Measurements from ENCODE around the gene ZC3H11A. TPM values are rescaled to one million over a fixed set of nuclear protein-coding genes. Genes with fewer than 3 reads are reported as not detected.
"Not testable (repeated sequence)": the region's sequence is repeated elsewhere in the genome, so short reads cannot be mapped to it uniquely, and the experiment has no call there.

ZC3H11A gene
- total RNA-seq, 1 donor from 2014 or later: 103 TPM

DNA sequence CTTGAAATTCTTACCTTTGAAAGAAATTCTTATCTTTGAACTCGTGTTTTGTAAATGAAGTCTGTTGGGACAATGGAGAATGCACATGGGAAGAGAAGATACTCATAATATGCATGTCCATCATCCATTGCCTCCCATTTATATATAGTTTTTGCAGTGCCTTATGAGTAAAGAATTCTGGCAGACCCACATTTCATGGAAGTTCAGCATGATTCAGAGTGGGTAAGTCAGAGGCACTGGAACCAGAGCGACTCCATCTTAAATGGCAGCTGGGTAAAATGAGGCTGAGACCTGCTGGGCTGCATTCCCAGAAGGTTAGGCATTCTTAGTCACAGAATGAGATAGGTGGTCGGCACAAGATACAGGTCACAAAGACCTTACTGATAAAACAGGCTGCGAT, 16.6 kb upstream of the ZC3H11A start:
- no peak for DNase-seq (ENCODE audit: low read depth)

DNA sequence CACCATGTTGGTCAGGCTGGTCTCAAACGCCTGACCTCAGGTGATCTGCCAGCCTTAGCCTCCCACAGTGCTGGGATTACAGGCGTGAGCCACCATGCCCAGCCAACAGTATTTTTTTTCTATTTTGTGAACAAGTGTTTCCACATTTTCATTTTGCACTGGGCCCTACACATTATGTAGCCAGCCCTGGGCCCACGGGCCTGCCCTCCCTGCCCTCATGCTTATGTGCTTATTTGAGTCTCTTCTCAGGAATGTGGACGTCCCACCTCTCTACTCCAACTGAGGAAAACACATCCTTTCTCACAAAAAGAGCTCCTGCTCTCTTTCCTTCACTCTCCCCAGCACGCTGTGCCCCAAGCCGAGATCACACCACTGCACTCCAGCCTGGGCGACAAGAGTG, 13.5 kb upstream of the ZC3H11A start:
- no peak for DNase-seq (ENCODE audit: low read depth)

DNA sequence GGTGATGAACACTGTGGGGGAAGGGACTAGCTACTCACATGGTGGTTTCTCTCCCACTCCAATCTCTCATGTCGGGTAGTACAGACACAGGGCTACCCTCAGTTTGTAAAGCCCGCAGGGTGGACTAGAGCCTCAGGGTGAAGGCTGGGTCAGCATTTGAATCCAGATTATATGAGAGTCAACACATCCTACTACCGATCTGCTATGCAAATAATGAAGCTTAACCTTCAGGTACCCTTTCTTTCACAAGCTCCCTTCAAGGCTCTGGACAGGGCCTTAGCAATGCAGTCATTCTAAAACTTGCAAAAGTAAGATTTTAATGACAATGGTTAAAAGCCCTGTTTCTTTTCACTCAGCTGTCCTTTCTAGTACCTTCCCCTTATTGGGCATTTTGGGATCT, 5.5 kb upstream of the ZC3H11A start:
- DNase-seq (ENCODE audit: low read depth): no peak

DNA sequence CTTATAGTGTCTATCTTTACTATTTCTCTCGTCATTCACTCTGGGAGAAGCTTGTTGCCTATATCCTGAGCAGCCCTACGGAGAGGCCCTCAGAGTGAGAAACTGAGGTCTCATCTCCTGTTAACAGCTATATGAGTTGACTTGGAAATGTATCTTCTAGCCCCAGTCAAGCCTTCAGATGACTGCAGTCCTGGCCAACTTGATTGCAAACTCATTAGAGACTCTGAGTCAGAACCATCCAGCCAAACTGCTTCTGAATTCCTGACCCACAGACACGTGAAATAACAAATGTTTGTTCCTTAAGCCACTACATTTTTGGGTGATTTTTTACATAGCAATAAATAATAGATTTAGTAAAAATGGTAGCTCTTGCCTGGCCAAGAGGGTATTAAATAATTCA, 3.9 kb upstream of the ZC3H11A start:
- peak; percentile 13 for DNase-seq (ENCODE audit: low read depth)

DNA sequence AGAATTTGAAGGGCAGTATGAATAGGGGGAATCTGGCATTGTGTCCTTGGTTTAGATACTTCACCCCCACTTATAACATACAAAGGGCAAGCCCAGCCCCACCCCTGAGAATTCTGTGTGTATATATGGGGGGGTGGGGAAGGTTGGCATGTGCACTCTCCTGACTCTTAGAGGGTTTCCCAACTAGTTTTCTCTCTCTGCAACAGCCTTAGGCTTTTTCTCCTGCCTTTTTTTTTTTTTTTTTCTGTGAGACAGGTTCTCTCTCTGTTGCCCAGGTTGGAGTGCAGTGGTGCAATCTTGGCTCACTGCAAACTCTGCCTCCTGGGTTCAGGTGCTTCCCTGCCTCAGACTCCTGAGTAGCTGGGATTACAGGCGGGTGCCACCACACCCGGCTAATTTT, 2.9 kb upstream of the ZC3H11A start:
- DNase-seq (ENCODE audit: low read depth): no peak

DNA sequence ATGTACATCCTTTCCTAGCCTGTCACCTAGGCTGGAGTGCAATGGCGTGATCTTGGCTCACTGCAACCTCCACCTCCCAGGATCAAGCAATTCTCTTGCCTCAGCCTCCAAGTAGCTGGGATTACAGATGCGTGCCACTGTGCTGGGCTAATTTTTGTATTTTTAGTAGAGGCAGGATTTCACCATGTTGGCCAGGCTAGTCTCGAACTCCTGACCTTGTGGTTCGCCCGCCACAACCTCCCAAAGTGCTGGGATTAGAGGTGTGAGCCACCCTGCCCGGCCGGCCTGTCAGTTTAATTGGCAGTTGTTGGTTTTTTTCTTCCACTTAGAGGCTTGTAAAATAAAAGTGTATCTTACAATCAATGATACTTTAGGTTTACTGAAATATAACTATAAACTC, 1.9 kb upstream of the ZC3H11A start:
- DNase-seq (ENCODE audit: low read depth): not testable (repeated sequence)

DNA sequence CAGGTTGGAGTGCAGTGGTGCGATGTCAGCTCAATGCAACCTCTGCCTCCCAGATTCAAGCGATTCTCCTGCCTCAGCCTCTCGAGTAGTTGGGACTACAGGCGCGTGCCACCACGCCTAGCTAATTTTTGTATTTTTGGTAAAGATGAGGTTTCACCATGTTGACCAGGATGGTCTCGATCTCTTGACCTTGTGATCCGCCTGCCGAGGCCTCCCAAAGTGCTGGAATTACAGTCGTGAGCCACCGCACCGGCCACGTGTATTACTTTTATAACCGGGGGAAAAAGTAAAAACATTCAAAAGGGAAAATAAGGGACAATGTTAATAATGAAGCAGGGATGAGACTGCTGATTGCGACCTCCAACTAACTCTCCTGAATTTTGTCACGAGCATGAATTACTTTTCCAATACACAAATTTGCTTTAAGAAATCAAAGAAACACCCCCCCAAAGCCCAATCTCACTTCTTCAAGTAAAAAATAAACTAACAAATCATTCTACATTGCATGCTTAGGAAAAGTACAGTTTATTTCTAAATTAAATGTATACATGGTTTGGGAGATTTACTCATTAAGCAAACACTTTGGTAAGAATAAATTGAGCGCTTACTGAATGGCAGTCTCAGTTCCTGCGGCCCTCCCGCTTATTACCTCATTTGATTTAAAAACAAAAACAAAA, 521 bp upstream of the ZC3H11A start:
- DNase-seq (ENCODE audit: low read depth): no peak

DNA sequence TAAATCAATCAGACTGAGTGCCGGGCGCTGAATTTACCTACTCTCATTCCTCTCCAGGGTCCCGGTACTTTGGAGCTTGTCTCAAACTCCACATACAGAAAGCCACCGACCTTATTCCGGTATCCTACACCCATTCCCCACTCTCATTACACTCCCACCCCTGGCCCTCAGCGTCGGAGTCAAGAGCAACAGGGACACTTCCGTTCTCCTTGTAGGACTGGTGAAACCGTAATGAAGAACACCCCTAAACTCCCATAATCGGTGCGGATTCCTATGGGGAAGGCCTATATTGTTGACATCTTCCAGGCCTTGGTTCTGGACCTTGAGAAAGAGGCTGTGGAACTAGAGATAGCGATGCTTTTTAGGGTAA, 798 bp downstream of the ZC3H11A start:
- DNase-seq (ENCODE audit: low read depth): peak; percentile 51

DNA sequence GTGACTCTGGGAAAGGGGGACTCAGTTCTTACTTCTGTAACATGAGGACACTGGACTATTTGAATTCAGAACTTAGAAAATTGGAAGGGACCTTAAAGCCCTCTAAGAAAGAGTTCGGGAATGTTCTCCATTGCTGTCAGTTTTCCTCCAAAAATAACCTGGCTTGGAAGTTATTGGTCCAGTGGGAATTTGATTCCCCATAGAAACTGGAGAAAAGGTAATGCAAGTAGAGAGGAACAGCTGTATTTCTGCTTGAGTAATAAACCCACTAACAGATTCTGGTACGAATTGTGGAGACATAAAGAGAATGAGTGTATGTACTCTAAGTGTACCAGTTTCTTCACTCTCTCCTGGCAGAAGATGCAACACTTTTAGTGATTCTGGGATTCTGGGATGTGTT, 1.8 kb downstream of the ZC3H11A start:
- peak; percentile 12 for DNase-seq (ENCODE audit: low read depth)

DNA sequence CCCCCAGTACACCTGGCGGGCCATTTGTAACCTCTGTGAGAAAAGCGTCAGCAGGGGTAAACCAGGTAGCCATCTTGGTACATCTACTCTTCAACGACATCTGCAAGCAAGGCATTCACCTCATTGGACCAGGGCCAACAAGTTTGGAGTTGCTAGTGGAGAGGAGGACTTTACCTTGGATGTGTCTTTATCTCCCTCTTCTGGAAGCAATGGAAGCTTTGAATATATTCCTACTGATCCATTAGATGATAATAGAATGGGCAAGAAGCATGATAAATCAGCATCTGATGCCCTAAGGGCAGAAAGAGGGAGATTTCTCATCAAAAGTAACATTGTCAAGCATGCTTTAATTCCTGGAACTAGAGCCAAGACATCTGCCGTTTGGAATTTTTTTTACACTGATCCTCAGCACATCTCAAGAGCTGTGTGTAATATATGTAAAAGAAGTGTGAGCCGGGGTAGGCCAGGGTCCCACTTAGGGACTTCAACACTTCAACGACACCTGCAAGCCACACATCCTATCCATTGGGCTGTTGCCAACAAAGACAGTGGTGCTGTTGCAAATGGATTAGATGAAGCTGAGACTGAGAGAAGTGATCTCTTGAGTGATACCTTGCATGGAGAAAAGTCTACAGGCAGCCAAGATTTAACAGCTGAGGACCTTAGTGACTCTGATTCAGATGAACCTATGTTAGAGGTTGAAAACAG, 2.7 kb downstream of the ZC3H11A start:
- peak; percentile 9 for DNase-seq (ENCODE audit: low read depth)

DNA sequence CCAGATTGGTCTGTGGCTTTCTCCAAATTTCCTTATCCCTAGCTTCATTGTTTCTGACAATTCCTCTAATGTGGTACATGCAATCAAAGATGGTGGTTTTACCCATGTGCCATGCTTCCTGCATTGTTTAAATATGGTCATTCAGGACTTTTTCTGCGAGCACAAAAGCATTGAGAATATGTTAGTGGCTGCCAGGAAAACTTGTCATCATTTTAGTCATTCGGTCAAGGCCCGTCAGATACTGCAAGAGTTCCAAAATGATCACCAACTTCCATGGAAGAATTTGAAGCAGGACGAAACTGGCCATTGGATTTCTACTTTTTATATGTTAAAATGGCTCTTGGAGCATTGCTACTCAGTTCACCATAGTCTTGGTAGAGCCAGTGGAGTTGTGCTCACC, 3.7 kb downstream of the ZC3H11A start:
- DNase-seq (ENCODE audit: low read depth): no peak

DNA sequence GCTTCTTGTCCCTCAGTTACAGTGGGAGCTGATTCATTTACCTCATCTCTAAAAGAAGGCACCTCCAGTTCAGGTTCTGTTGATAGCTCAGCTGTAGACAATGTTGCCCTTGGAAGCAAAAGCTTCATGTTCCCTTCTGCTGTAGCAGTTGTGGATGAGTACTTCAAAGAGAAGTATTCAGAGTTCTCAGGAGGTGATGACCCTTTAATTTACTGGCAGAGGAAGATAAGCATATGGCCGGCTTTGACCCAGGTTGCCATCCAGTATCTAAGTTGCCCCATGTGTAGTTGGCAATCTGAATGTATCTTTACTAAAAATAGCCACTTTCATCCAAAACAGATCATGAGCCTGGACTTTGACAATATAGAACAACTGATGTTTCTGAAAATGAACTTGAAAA, 4.5 kb downstream of the ZC3H11A start:
- DNase-seq (ENCODE audit: low read depth): no peak

DNA sequence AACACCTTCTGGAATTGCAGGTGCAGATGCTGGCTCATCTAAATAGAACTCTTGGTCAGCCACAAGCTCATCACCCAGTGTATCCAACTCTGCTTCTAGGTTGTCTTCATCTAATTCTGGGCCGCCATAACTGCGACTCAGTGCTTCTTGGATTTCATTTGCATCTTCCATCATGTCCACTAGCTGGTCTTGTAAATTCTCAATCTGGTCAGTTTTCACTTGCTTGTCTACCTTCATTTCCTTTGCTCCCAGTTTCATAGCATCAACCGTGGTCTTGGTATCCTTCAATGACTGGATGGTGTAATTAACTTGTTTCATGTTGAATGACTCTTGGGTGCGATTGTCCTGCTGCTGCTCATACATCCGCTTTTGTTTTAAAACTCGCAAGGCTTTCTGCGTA, 10.3 kb downstream of the ZC3H11A start:
- no peak for DNase-seq (ENCODE audit: low read depth)

DNA sequence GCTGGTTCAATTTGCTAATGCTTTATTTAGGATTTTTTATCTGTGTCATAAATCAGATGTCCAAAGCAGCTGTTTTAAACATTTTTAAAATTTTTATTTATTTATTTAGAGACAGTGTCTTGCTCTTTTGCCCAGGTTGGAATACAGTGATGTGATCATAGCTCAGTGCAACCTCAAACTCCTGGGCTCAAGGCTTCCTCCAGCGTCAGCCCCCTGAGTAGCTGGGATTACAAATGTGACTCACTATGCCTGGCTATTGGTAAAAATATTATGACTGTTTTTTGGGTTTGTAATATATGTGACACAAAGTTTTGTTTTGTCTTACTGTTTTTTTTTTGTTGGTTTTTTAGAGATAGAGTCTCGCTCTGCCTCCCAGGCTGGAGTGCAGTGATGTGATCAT, 11.8 kb downstream of the ZC3H11A start:
- peak; percentile 87 for DNase-seq (ENCODE audit: low read depth)

DNA sequence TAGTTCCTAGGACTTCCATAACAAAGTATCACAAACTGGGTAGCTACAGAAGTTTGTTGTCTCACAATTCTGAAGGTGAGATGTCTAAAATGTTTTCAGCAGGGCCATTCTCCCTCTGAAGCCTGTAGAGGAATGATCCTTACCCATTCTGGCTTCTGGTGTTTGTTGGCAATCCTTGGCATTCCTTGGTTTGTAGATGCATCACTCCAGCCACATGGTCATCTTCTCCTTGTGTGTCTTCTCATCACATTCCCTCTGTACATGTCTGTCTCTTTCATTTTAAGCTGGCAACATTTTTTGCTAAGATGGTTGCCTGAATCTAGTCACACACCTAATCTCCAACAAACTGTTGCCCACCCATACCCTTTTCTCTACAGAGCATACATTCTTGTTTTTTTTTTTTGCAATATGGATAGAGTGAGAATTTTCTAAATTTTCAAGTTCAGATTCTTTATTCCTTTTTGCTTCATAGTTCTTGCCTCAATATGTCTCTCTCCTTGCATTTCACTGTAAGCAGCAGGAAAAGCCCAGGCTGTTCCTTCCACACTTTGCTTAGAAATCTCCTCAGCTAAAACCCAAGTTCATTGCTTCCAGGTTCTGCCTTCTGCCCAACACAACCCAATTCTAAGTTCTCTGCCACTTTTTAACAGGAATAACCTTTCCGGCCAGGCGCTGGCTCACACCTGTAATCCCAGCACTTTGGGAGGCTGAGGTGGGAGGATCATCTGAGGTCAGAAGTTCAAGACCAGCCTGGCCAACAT, 18.3 kb downstream of the ZC3H11A start:
- DNase-seq (ENCODE audit: low read depth): peak; percentile 22

DNA sequence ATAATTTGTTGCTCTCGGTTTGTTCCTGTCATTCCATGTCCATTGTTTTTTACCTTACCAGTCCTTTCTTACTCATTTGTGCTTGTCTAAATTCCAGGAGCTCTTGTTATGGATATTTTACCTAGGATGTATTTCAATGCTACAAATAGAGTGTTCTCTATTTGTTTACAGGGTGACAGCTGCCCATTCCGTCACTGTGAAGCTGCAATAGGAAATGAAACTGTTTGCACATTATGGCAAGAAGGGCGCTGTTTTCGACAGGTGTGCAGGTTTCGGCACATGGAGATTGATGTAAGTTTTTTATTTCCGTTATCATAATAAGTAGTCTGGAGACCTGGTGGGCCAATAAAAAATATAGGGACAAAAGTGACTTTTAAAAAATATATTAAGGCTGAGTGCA, 23.0 kb downstream of the ZC3H11A start:
- DNase-seq (ENCODE audit: low read depth): no peak

DNA sequence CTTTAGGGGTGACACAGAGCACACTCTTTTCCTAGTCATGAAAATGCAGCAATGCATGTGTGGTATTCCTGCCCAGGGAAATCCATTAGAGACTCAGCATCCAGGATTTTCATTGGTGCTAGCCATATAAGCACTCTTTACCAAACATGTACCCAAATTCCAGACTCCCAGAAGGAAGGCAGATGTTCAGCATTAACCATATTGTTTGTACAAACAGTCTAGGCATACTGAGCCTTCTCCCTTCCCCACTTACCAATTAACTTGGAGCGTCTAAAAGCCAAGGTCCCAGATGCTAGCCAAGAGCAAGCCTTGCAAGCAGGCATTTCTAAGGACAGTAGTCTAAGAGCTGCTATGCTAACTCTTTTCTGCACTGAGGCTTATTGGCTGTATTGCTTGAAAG, 27.9 kb downstream of the ZC3H11A start:
- DNase-seq (ENCODE audit: low read depth): no peak

DNA sequence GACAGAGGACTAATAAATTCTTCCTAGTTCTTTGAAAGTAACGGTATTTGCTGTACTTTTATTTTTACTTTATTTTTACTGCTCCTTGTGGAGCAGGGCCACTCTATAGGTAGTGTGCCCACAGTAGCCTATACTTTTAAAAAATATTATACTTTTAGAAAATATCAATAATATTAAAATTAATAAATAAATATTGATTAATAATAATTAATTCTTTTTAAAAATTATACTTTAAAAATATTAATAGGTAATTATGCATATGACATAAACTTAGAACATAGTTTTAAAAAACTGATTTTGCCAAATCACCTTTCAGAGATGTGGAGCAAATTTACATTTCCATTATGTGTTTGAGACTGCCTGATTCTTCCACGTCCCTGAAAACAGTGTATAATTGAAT, 30.8 kb downstream of the ZC3H11A start:
- no peak for DNase-seq (ENCODE audit: low read depth)

DNA sequence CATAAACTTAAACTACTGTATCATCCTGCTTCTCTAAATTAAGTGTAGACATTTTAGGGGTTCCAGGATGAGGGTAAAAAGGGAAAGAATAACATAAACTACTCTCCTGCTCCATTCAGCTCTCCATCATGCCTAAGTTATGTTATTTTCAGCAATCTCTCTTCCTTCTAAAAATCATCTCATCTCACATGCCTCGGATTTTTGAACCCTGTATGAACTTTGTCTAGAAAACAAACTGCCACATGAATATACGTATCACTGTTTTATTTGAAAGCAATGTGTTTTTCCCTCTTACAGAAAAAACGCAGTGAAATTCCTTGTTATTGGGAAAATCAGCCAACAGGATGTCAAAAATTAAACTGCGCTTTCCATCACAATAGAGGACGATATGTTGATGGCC, 32.6 kb downstream of the ZC3H11A start:
- DNase-seq (ENCODE audit: low read depth): no peak

DNA sequence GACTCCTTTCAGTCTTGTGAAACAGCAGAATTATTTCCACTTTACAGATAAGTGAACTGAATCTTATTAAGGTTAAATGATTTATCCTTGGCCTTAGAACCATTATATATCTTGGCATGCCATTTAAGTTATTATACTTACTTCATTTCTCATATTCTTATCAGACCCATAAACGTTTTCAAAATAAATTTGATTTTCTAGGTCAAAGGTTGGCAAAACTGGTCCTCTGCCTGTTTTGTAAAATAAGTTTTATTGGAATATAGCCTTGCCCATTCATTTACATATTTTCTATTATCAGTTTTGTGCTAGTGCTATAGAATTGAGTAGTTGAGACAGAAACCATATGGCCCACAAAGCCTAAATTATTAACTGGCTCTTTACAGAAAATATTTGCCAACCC, 33.1 kb downstream of the ZC3H11A start:
- no peak for DNase-seq (ENCODE audit: low read depth)

DNA sequence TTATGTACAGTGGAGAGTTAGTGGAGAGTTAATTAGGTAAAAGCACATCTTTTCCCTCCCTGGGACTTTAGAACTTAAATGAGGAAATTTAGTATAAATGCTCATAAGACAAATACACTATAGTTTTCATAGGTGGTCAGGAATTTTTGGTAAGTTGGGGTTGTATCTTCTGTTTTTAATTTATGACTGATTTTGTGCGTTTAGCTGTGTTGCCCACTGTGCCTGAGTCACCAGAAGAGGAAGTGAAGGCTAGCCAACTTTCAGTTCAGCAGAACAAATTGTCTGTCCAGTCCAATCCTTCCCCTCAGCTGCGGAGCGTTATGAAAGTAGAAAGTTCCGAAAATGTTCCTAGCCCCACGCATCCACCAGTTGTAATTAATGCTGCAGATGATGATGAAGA, 33.8 kb downstream of the ZC3H11A start:
- not testable (repeated sequence) for DNase-seq (ENCODE audit: low read depth)

DNA sequence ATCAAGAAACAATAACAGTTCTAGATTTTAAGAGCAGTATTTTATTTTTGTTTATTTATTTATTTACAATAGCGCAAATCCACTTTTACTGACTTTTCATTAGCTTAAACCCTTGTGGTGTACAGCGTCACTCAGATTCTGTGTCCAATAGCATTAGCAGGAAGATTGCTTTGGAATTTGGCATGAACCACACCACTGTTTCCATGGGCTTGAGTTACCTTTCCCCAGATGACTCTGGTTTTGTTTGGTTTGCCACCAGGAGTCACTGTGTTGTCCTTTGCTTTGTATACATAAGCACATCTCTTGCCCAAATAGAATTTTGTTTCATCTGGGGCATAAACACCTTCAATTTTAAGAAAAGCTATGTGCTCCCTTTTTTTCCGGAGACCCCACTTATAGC, 40.1 kb downstream of the ZC3H11A start:
- DNase-seq (ENCODE audit: low read depth): no peak

DNA sequence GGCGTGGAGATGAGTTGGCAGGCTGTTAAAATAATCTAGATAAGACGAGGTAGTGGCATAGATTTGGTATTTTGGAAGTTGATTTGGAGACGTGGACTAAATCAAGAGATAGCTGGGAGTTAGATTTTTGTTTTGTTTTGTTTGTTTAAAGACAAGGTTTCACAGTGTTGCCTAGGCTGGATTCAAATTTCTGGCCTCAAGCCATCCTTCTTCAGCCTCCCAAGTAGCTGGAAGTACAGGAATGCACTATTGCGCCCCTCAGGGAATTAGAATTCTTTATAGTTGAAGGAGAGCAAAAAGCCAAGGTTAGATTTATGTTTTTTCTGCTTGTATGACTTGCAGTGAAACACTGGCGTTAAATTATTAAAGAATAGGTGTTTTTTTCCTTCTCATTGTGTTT, 43.7 kb downstream of the ZC3H11A start:
- DNase-seq (ENCODE audit: low read depth): peak; percentile 29

Measured in myocyte (in vitro differentiated cells).